ENCODE data around the gene CFAP69.
"Not testable (repeated sequence)": the region's sequence is repeated elsewhere in the genome, so short reads cannot be mapped to it uniquely, and the experiment has no call there.

Gene CFAP69

DNA sequence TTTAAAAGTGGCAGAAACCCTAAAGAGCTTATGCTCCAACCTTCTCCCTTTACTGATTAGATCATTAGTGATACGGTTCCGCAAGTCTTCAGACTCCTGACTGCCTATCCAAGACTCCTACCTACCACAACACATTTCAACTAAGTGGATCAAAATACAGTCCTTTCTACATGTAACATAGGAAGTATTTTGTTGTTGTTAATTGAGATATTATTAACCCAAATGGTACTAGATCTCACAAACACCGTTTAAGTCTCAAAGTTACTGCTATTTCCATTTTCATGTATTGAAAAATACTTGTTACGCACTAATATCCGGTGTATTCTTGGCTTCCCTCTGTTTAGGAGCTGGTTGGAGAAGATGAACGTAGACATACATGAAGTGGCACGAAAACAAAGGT is 75.0 kb downstream of the CFAP69 start:
- no peak for DNase-seq (ENCODE audit: low spot score)
- TF ChIP-seq, protein P1, sequence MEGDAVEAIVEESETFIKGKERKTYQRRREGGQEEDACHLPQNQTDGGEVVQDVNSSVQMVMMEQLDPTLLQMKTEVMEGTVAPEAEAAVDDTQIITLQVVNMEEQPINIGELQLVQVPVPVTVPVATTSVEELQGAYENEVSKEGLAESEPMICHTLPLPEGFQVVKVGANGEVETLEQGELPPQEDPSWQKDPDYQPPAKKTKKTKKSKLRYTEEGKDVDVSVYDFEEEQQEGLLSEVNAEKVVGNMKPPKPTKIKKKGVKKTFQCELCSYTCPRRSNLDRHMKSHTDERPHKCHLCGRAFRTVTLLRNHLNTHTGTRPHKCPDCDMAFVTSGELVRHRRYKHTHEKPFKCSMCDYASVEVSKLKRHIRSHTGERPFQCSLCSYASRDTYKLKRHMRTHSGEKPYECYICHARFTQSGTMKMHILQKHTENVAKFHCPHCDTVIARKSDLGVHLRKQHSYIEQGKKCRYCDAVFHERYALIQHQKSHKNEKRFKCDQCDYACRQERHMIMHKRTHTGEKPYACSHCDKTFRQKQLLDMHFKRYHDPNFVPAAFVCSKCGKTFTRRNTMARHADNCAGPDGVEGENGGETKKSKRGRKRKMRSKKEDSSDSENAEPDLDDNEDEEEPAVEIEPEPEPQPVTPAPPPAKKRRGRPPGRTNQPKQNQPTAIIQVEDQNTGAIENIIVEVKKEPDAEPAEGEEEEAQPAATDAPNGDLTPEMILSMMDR (IDR thresholded peaks at IDR 0.05; ENCODE audit: extremely low read depth, missing control alignments) = no peak

DNA sequence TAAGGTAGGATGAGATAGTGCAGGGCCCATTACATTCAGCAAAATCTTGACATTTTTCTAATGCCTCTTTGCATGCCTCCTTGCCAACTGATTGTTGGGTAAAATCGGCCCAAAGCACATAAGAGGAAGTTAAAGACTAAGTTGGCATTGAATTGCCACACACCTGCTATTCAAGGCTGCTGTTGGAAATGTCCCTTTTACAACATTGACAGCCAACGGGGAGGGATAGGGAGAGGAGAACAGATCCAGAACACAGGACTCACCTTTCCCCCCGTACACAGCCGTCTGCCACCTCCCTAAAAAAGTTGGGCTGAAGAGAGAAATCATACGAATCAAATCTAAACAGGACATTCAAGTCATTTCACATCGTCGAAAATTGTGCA is 75.4 kb downstream of the CFAP69 start:
- TF ChIP-seq, protein P1 (IDR thresholded peaks at IDR 0.05; ENCODE audit: extremely low read depth, missing control alignments) = no peak
- DNase-seq (ENCODE audit: low spot score) = no peak

- TF ChIP-seq, protein P1 (IDR thresholded peaks at IDR 0.05; ENCODE audit: extremely low read depth, missing control alignments) = no peak
- no peak for DNase-seq (ENCODE audit: low spot score)
Measured at GRCh38 chr7:90320801-90321494, 76.0 kb downstream of the CFAP69 start, which contains the start of gene FAM237B. Gene FAM237B, minus strand, starts transcription at chr7:90321304. Its CDS starts 1,556 bp downstream, at chr7:90319748.

DNA sequence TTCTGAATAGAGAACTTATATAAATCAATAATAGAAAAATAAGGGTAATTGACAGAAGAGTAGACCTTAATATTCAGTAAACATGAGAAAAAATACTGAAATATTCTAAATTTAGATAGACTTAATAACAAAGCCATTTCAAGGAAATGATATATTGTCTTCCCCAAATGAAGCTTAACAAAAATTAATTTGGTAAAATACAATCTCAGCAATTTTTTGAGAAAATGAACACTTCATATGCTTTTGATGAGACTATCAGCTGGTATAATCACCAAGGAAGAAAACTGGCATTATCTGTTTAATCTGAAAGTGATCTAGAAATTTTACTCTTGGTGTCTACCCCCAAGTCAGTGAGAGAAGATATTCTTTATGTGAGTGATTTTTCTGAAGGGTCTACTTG is 77.9 kb downstream of the CFAP69 start:
- no peak for DNase-seq (ENCODE audit: low spot score)
- TF ChIP-seq, protein P1 (IDR thresholded peaks at IDR 0.05; ENCODE audit: extremely low read depth, missing control alignments) = no peak

GRCh38 chr7:90326500-90326899 is 81.5 kb downstream of the CFAP69 start:
- no peak for DNase-seq (ENCODE audit: low spot score)
- TF ChIP-seq, protein P1 (IDR thresholded peaks at IDR 0.05; ENCODE audit: extremely low read depth, missing control alignments) = no peak

DNA sequence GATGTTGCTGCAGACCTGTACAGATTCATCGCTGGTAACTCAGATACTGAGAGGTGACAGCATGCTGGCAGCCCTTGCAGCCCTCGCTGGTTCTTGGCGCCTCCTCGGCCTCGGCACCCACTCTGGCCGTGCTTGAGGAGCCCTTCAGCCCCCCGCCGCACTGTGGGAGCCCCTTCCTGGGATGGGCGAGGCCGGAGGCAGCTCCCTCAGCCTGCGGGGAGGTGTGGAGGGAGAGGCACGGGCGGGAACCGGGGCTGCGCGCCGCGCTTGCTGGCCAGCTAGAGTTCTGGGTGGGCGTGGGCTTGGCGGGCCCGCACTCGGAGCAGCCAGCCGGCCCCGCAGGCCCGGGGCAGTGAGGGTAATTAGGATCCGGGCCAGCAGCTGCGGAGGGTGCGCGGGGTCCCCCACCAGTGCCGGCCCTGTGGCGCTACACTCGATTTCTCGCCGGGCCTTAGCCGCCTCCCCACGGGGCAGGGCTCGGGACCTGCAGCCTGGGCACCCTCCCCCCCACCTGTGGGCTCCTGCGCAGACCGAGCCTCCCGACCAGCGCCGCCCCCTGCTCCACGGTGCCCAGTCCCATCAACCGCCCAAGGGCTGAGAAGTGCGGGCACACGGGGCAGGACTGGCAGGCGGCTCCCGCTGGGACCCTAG is 89.3 kb downstream of the CFAP69 start:
- DNase-seq (ENCODE audit: low spot score) = no peak
- TF ChIP-seq, protein P1 (IDR thresholded peaks at IDR 0.05; ENCODE audit: extremely low read depth, missing control alignments) = no peak

GRCh38 chr7:90334926-90335325 is 90.0 kb downstream of the CFAP69 start:
- not testable (repeated sequence) for DNase-seq (ENCODE audit: low spot score)

GRCh38 chr7:90337106-90337505 is 92.1 kb downstream of the CFAP69 start:
- DNase-seq (ENCODE audit: low spot score) = no peak
- TF ChIP-seq, protein P1 (IDR thresholded peaks at IDR 0.05; ENCODE audit: extremely low read depth, missing control alignments) = no peak
